GM06990 (cell line): ENCODE measurements around the gene RUVBL1.

ENCODE experiments used
- DNase-seq: peaks from one replicate; pipeline ENCODE4 v3.0.0-alpha.2; 2011; ENCODE audit not compliant: insufficient read length; ENCODE audit errors: extremely low read depth
- H3K27me3 ChIP-seq: replicated peaks from 2 replicates; pipeline ENCODE4 v1.6.0; 2011; ENCODE audit warnings: low read length; ENCODE audit not compliant: control insufficient read depth, insufficient read depth
- H3K36me3 ChIP-seq: 2 replicates; pipeline ENCODE4 v1.5.1; 2011; ENCODE audit warnings: low read length; ENCODE audit not compliant: control insufficient read depth, insufficient read depth
- H3K4me3 ChIP-seq: replicated peaks from 2 replicates; pipeline ENCODE4 v1.5.1; 2011; ENCODE audit warnings: low read depth, mild to moderate bottlenecking, control low read depth, low read length
- CTCF ChIP-seq: IDR thresholded peaks from 2 replicates; pipeline ENCODE4 v1.5.1; 2011; ENCODE audit warnings: low read length, control low read depth, mild to moderate bottlenecking, inconsistent platforms; ENCODE audit not compliant: insufficient read depth, poor library complexity, severe bottlenecking

The RUVBL1 gene

DNA sequence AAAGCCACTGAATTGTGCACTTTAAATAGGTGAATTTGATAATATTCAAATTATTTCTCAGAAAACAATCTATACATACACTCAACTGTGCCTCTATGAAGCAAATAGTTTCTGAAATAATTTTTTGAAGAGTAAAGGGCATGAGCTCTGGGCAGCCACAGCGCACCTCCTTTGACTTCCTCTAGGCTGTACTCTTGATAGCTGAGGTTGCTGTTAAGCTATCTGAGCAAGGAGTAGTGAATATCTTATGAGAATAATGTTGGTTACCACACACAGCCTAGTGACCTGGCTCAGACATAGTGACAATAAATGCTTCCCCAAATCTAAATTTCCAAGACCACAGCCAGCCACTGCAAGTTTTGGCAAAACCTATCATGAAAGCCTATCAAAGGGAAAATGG lies 83.0 kb downstream of the RUVBL1 start:
- DNase-seq, result no peak
- TF ChIP-seq CTCF, result no peak
- Histone ChIP-seq H3K36me3 (no peaks in the 10 kb centered on the region), H3K27me3 (no peaks in the 10 kb centered on the region; the same call in 1 of the 2 replicates), H3K4me3 (no peak overlapping the region)

- TF ChIP-seq CTCF, result no peak
- Histone ChIP-seq H3K4me3 (no peak overlapping the region), H3K36me3 (no peaks in the 10 kb centered on the region), H3K27me3 (no peaks in the 10 kb centered on the region; the same call in 1 of the 2 replicates)
- no peak for DNase-seq
Measured at GRCh38 chr3:128040041-128040440, 83.6 kb downstream of the RUVBL1 start.

GRCh38 chr3:128036119-128036518 lies 87.5 kb downstream of the RUVBL1 start:
- no peak for TF ChIP-seq CTCF
- no peaks in the 10 kb centered on the region for H3K27me3 ChIP-seq
- no peak for DNase-seq
- H3K4me3 ChIP-seq, result no peak overlapping the region
- no peaks in the 10 kb centered on the region for H3K36me3 ChIP-seq

- no peaks in the 10 kb centered on the region for H3K36me3 ChIP-seq
- TF ChIP-seq CTCF, result no peak
- no peak overlapping the region for H3K4me3 ChIP-seq
- no peaks in the 10 kb centered on the region for H3K27me3 ChIP-seq
- no peak for DNase-seq
Measured at GRCh38 chr3:128033102-128033501, 90.5 kb downstream of the RUVBL1 start.
